A673 (cell line): ENCODE results near the gene SNED1. TPM values are rescaled to one million over a fixed set of nuclear protein-coding genes. Genes with fewer than 3 reads are reported as not detected.

Source experiments
- BruUV-seq: library from RNA; stranded (reverse); fragments of 400-500 nt; replicated peaks from 2 replicates; lab custom pipeline; 2021; lab: Mats Ljungman, UMichigan
- CTCF ChIA-PET: fragments of 300-600 bp; sonication (Branson Sonifier 250); formaldehyde crosslinking; loops from one replicate; lab custom pipeline; 2022; ENCODE audit warnings: antibody characterized with exemption; lab: Charles Lee
- POLR2A ChIA-PET: fragments of 300-600 bp; sonication (Branson Sonifier 250); formaldehyde crosslinking; loops from one replicate; lab custom pipeline; 2022; ENCODE audit warnings: antibody characterized with exemption; ENCODE audit not compliant: low non-redundant PET; lab: Charles Lee
- DNase-seq: peaks from one replicate; pipeline ENCODE4 v3.0.0-alpha.2; 2015; ENCODE audit warnings: low spot score
- H3K27ac ChIP-seq: fragments of 200-600 bp; sonication (generic); 2 replicates; pipeline ENCODE4 v1.5.1; 2016; ENCODE audit warnings: mixed run types, low read depth, mild to moderate bottlenecking, mixed read lengths, antibody characterized with exemption, low read length; ENCODE audit not compliant: poor library complexity, severe bottlenecking
- H3K27me3 ChIP-seq: fragments of 200-600 bp; sonication (generic); replicated peaks from 2 replicates; pipeline ENCODE4 v1.6.1; 2017; ENCODE audit warnings: mixed run types, low read depth, mild to moderate bottlenecking, mixed read lengths, antibody characterized with exemption, low read length; ENCODE audit not compliant: insufficient read depth, poor library complexity
- H3K36me3 ChIP-seq: fragments of 200-600 bp; sonication (generic); 2 replicates; pipeline ENCODE4 v1.6.1; 2016; ENCODE audit warnings: mixed run types, mild to moderate bottlenecking, mixed read lengths, antibody characterized with exemption, low read length; ENCODE audit not compliant: insufficient read depth, poor library complexity, severe bottlenecking
- H3K4me1 ChIP-seq: fragments of 200-600 bp; sonication (generic); 2 replicates; pipeline ENCODE4 v1.6.1; 2017; ENCODE audit warnings: mixed run types, mild to moderate bottlenecking, mixed read lengths, antibody characterized with exemption, low read length; ENCODE audit not compliant: insufficient read depth, poor library complexity, severe bottlenecking
- H3K4me3 ChIP-seq: fragments of 200-600 bp; sonication (generic); 2 replicates; pipeline ENCODE4 v1.5.1; 2016; ENCODE audit warnings: low read depth, mixed run types, mild to moderate bottlenecking, mixed read lengths, low read length; ENCODE audit not compliant: poor library complexity, severe bottlenecking
- H3K9me3 ChIP-seq: fragments of 200-600 bp; sonication (generic); 2 replicates; pipeline ENCODE4 v1.6.1; 2016; ENCODE audit warnings: mixed run types, low read depth, mild to moderate bottlenecking, mixed read lengths, antibody characterized with exemption, low read length; ENCODE audit not compliant: poor library complexity, severe bottlenecking
- CTCF ChIP-seq: fragments of 300-800, 200-600 bp; sonication (generic); conservative IDR thresholded peaks from 2 replicates; pipeline ENCODE4 v1.5.1; 2017; ENCODE audit warnings: low read depth, mild to moderate bottlenecking, antibody characterized with exemption, low read length, moderate library complexity, mixed read lengths
- EZH2 ChIP-seq: fragments of 200-600 bp; sonication (generic); IDR thresholded peaks from 2 replicates; pipeline ENCODE4 v1.6.1; 2017; ENCODE audit warnings: borderline replicate concordance, low read depth, mild to moderate bottlenecking, mixed read lengths, antibody characterized with exemption, low read length; ENCODE audit not compliant: poor library complexity, severe bottlenecking
- intact Hi-C: fragments of 100-400 bp; cut with micrococcal nuclease; formaldehyde crosslinking; loops from one replicate; pipeline ENCODE4 v1.10.0; 2022; ENCODE audit not compliant: unreplicated experiment
- total RNA-seq: library from RNA; stranded (reverse); gene quantifications from 2 replicates; pipeline ENCODE4 v1.2.3, GENCODE V29; 2021

Gene SNED1
- total RNA-seq, 1 experiment from 2014 or later, result 3.0 TPM

DNA sequence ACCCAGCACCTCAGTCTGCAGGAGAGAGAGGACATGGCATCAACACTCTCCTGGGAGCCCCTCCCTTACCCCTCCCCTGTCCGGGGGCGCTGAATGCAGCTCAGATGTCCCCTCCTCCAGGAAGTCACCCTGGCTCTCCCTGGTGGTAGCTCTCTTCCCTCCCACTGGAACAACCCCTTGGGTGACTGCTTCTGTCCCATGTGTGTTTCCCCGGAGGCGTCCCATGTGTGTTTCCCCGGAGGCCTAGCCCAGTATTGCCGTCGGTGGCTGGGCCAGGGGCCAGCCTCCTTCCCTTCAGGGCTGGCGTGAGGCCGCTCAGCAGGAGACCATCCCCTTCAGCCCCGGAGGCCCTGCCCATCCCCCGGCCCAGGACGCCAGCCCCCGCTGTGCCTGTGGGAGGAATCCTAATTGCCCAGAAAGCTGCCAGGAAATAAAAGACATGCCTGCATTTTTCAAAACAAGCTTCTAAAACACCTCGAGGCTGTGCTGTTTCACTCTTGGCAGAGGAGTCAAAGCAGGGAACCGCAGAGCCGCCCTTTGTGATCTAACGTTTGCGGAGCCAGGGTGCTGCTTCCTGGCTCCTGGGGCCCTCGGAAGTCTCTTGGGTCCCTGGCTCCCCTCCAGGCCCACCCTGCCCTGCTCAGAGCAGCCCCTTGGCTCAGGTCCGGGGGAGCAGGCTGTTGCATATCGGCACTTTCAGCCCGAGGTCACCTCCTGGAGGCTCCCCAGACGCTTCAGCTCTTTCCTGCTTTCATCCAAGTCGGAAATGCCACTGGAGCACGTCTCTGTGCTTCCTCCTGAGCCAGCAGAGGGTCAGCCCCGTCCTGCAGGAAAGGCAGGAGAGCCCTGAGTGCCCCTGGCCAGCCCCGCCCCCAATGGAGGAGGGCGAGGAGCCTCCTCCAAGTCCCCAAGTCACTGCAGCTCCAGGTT, 11.4 kb downstream of the SNED1 start:
- H3K27ac ChIP-seq, result peak overlapping the region; percentile 82
- DNase-seq, result peak; percentile 93
- no TSS peak for BruUV-seq
- H3K9me3 ChIP-seq, result peaks cover 8% of the 10 kb centered on the region
- no peaks in the 10 kb centered on the region for H3K36me3 ChIP-seq
- peaks cover 24% of the 10 kb centered on the region for H3K4me1 ChIP-seq
- intact Hi-C loops, result no loop called here
- TF ChIP-seq EZH2 (no peak), CTCF (0 out of 2 replicates have a peak, but pooled peaks have one; percentile 22)
- H3K27me3 ChIP-seq, result no peaks in the 10 kb centered on the region
- ChIA-PET CTCF (interaction anchor here (0.6 to 1.0 kb wide), 3 partner anchors 26 to 69 kb away, joined by 3 read pairs; no protein-coding TSS in a partner anchor), POLR2A (no interaction called here)
- H3K4me3 ChIP-seq, result peak overlapping the region; percentile 23

DNA sequence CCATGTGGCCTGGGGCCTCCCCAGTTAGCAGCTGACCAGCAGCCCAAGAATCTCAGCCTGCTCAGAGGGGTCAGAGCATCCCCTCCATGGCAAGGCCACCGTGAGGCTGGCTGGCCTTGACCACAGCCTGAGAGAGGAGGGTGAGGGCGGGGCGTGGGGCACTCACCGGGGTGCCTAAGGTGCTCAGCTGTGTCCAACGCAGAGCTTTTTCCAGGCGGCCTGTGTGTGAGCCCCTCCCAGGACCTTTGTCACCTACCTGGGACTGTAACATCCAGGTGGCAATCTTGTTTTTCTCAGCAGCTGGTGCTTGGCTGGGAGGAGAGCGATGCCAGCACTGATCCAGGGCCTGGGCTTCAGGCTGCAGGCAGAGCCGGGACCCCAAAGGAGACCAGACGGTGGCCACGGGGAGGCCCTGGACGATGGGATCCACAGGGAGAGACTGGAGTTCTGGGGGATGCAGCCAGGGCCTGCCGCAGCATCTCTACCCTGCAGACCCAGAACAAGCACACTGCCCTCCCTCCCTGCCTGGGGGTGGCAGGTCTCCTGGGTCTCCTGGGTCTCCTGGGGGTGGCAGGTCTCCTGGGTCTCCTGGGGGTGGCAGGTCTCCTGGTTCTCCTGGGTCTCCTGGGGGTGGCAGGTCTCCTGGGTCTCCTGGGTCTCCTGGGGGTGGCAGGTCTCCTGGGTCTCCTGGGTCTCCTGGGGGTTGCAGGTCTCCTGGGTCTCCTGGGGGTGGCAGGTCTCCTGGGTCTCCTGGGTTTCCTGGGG, 12.3 kb downstream of the SNED1 start:
- ChIA-PET POLR2A (no interaction called here), CTCF (interaction anchor here (1.0 kb wide), 2 partner anchors 27 to 68 kb away, joined by 3 read pairs; no protein-coding TSS in a partner anchor)
- BruUV-seq, result no TSS peak
- H3K4me1 ChIP-seq, result peaks cover 24% of the 10 kb centered on the region
- intact Hi-C loops, result no loop called here
- no peak for TF ChIP-seq CTCF
- TF ChIP-seq EZH2, result no peak
- no peak for DNase-seq
- H3K4me3 ChIP-seq, result peak overlapping the region; percentile 23
- H3K27me3 ChIP-seq, result no peaks in the 10 kb centered on the region
- H3K9me3 ChIP-seq, result peaks cover 2% of the 10 kb centered on the region
- peak overlapping the region; percentile 82 for H3K27ac ChIP-seq
- H3K36me3 ChIP-seq, result no peaks in the 10 kb centered on the region

DNA sequence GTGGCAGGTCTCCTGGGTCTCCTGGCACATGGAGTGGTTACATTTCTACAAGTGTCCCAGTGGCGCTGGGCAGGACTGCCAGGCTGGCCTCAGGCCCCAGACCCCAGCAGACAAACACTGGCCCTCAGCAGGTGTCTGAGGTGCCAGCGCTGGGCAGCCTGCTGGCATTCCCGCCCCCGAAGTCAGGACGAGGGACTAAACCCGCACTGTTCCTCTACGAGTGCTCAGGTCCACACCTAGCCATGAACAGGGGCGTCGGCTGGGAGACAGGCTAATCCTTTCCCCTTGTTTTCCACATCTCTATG, 12.8 kb downstream of the SNED1 start:
- H3K36me3 ChIP-seq, result no peaks in the 10 kb centered on the region
- BruUV-seq, result no TSS peak
- H3K27ac ChIP-seq, result no peak overlapping the region
- H3K4me1 ChIP-seq, result peaks cover 24% of the 10 kb centered on the region
- POLR2A ChIA-PET, result no interaction called here
- CTCF ChIA-PET, result no interaction called here
- TF ChIP-seq EZH2, result no peak
- TF ChIP-seq CTCF, result no peak
- no peaks in the 10 kb centered on the region for H3K27me3 ChIP-seq
- no peaks in the 10 kb centered on the region for H3K9me3 ChIP-seq
- intact Hi-C loops, result no loop called here
- DNase-seq, result no peak
- H3K4me3 ChIP-seq, result no peak overlapping the region
